IMR-90 (cell line): ENCODE results near the gene KRT32. TPM values are rescaled to one million over a fixed set of nuclear protein-coding genes. Genes with fewer than 3 reads are reported as not detected.

Experiments used
- ATAC-seq: fragments of 200-7000 bp; cut with Tn5 transposase; 2 replicates; pipeline ENCODE4 v1.9.1; 2020; ENCODE audit warnings: low read depth, mild to moderate bottlenecking, moderate library complexity
- BruUV-seq: library from RNA; stranded (reverse); fragments of 400-500 nt; replicated peaks from 2 replicates; lab custom pipeline; 2021; lab: Mats Ljungman, UMichigan
- CTCF ChIA-PET: fragments of 300-600 bp; formaldehyde crosslinking; extraction: SDS; loops from one replicate; lab custom pipeline; 2021; ENCODE audit warnings: antibody characterized with exemption; lab: Yijun Ruan, JAX
- POLR2A ChIA-PET: fragments of 300-600 bp; sonication (Branson Sonifier 250); formaldehyde crosslinking; loops from one replicate; lab custom pipeline; 2022; ENCODE audit warnings: antibody characterized with exemption; ENCODE audit not compliant: unreplicated experiment; lab: Charles Lee
- DNase-seq: peaks from one replicate; pipeline ENCODE4 v3.0.0; 2013
- H2AFZ ChIP-seq: replicated peaks from 2 replicates; pipeline ENCODE3; 2013; ENCODE audit warnings: low read length, mild to moderate bottlenecking; ENCODE audit not compliant: poor library complexity
- H2AK5ac ChIP-seq: 2 replicates; pipeline ENCODE4 v1.6.1; 2013; ENCODE audit warnings: low read depth, low read length, inconsistent platforms
- H2AK9ac ChIP-seq: replicated peaks from 2 replicates; pipeline ENCODE3; 2013; ENCODE audit warnings: mild to moderate bottlenecking, low read depth, low read length, moderate library complexity; ENCODE audit not compliant: poor library complexity
- H2BK120ac ChIP-seq: 2 replicates; pipeline ENCODE4 v1.6.1; 2013; ENCODE audit warnings: low read depth, low read length, inconsistent platforms
- H2BK15ac ChIP-seq: 3 replicates; pipeline ENCODE4 v1.6.1; 2013; ENCODE audit warnings: low read depth, low read length, inconsistent platforms
- H2BK20ac ChIP-seq: 2 replicates; pipeline ENCODE4 v1.6.1; 2013; ENCODE audit warnings: low read depth, mild to moderate bottlenecking, inconsistent platforms, low read length, moderate library complexity
- H2BK5ac ChIP-seq: 2 replicates; pipeline ENCODE4 v1.6.1; 2013; ENCODE audit warnings: mild to moderate bottlenecking, low read depth, low read length, inconsistent platforms; ENCODE audit not compliant: poor library complexity, severe bottlenecking
- H3K14ac ChIP-seq: replicated peaks from 2 replicates; pipeline ENCODE4 v1.6.1; 2013; ENCODE audit warnings: low read depth, low read length, inconsistent platforms
- H3K18ac ChIP-seq: 2 replicates; pipeline ENCODE4 v1.6.1; 2013; ENCODE audit warnings: low read depth, low read length, control low read depth
- H3K23ac ChIP-seq: 2 replicates; pipeline ENCODE4 v1.6.1; 2013; ENCODE audit warnings: low read depth, low read length, inconsistent platforms
- H3K27ac ChIP-seq: 2 replicates; pipeline ENCODE4 v1.5.1; 2013; ENCODE audit warnings: mild to moderate bottlenecking, control low read depth, low read length; ENCODE audit not compliant: insufficient read depth
- H3K27me3 ChIP-seq: 2 replicates; pipeline ENCODE4 v1.6.1; 2013; ENCODE audit warnings: low read length; ENCODE audit not compliant: control insufficient read depth, insufficient read depth
- H3K36me3 ChIP-seq: 2 replicates; pipeline ENCODE4 v1.6.1; 2013; ENCODE audit warnings: low read length, mixed read lengths; ENCODE audit not compliant: control insufficient read depth, insufficient read depth
- H3K4ac ChIP-seq: 2 replicates; pipeline ENCODE4 v1.6.1; 2013; ENCODE audit warnings: low read depth, low read length, inconsistent platforms
- H3K4me1 ChIP-seq: 2 replicates; pipeline ENCODE4 v1.6.1; 2013; ENCODE audit warnings: low read length, mixed read lengths; ENCODE audit not compliant: control insufficient read depth, insufficient read depth
- H3K4me2 ChIP-seq: 2 replicates; pipeline ENCODE4 v1.6.1; 2013; ENCODE audit warnings: low read depth, mild to moderate bottlenecking, control low read depth, low read length, moderate library complexity
- H3K4me3 ChIP-seq: 2 replicates; pipeline ENCODE4 v1.5.1; 2013; ENCODE audit warnings: low read depth, mild to moderate bottlenecking, control low read depth, low read length, moderate library complexity; ENCODE audit not compliant: insufficient read depth
- H3K56ac ChIP-seq: 2 replicates; pipeline ENCODE4 v1.6.1; 2013; ENCODE audit warnings: low read length, inconsistent platforms; ENCODE audit not compliant: insufficient read depth; ENCODE audit errors: extremely low read depth
- H3K79me1 ChIP-seq, 2 experiments: 2 replicates each; pipeline ENCODE4 v1.6.1; 2013; ENCODE audit warnings: low read length in 2 of 2, inconsistent platforms in 1 of 2, low read depth in 1 of 2
- H3K9ac ChIP-seq: 2 replicates; pipeline ENCODE4 v1.6.1; 2013; ENCODE audit warnings: low read depth, low read length, control low read depth
- H3K9me1 ChIP-seq: 2 replicates; pipeline ENCODE4 v1.6.1; 2013; ENCODE audit warnings: low read length, inconsistent platforms; ENCODE audit not compliant: insufficient read depth
- H3K9me3 ChIP-seq: 2 replicates; pipeline ENCODE4 v1.6.1; 2013; ENCODE audit warnings: low read length; ENCODE audit not compliant: control insufficient read depth, insufficient read depth
- H4K20me1 ChIP-seq: 2 replicates; pipeline ENCODE4 v1.6.1; 2013; ENCODE audit warnings: low read length, inconsistent platforms; ENCODE audit not compliant: insufficient read depth
- H4K5ac ChIP-seq: 2 replicates; pipeline ENCODE4 v1.6.1; 2013; ENCODE audit warnings: mild to moderate bottlenecking, low read depth, low read length, control low read depth
- H4K8ac ChIP-seq, 2 experiments: 2 replicates each; pipeline ENCODE4 v1.6.1; 2013; ENCODE audit warnings: low read depth in 2 of 2, low read length in 2 of 2, control low read depth in 1 of 2, inconsistent platforms in 1 of 2
- H4K91ac ChIP-seq: 2 replicates; pipeline ENCODE4 v1.6.1; 2013; ENCODE audit warnings: low read depth, low read length, inconsistent platforms; ENCODE audit not compliant: insufficient read depth
- BHLHE40 ChIP-seq: fragments of 150-350 bp; IDR thresholded peaks from 2 replicates; pipeline ENCODE4 v1.6.1; 2016; ENCODE audit warnings: mild to moderate bottlenecking, low read depth, low read length
- CEBPB ChIP-seq: IDR thresholded peaks from 2 replicates; pipeline ENCODE4 v1.6.1; 2012; ENCODE audit warnings: low read depth, low read length, improper control_type of control experiment
- CHD1 ChIP-seq: IDR thresholded peaks from 2 replicates; pipeline ENCODE4 v1.6.1; 2012; ENCODE audit warnings: low read depth, low read length, improper control_type of control experiment
- FOS ChIP-seq: fragments of 150-350 bp; IDR thresholded peaks from 2 replicates; pipeline ENCODE4 v1.6.1; 2016; ENCODE audit warnings: low read depth, low read length
- MXI1 ChIP-seq: IDR thresholded peaks from 2 replicates; pipeline ENCODE4 v1.6.1; 2012; ENCODE audit warnings: low read depth, mild to moderate bottlenecking, low read length, moderate library complexity, borderline replicate concordance
- RAD21 ChIP-seq: IDR thresholded peaks from 2 replicates; pipeline ENCODE4 v1.6.1; 2012; ENCODE audit warnings: low read length, improper control_type of control experiment
- SMC3 ChIP-seq: fragments of 150-350 bp; IDR thresholded peaks from 2 replicates; pipeline ENCODE4 v1.6.1; 2016; ENCODE audit warnings: low read depth, mild to moderate bottlenecking, antibody characterized with exemption, low read length, moderate library complexity
- WGBS, 2 experiments: methylation state at CpG; one replicate each; pipeline versions ENCODE4 v1.1.5 to v1.1.7; 2013; ENCODE audit warnings: missing lambda C conversion rate in 2 of 2; ENCODE audit not compliant: insufficient read length in 1 of 2; ENCODE audit errors: extremely low coverage in 2 of 2; 5-methylcytosine and 5-hydroxymethylcytosine counted together
- dilution Hi-C: fragments of 300-500 bp; cut with HindIII; formaldehyde crosslinking; loops from one replicate; pipeline ENCODE4 v1.14.3; 2018; ENCODE audit warnings: low sequenced_read_pairs; ENCODE audit not compliant: unreplicated experiment
- in situ Hi-C: fragments of 300-500 bp; cut with MboI; formaldehyde crosslinking; loops from 3 replicates; pipeline ENCODE4 v1.14.3; 2019; ENCODE audit warnings: low sequenced_read_pairs, inconsistent platforms, mixed read lengths
- intact Hi-C: fragments of 100-400 bp; cut with micrococcal nuclease; formaldehyde crosslinking; loops from 2 replicates; pipeline ENCODE4 v1.10.0; 2022
- polyA plus RNA-seq, 3 experiments: library from polyadenylated mRNA; depleted of rRNA; stranded (reverse); fragments of >200 nt; gene quantifications; 2 replicates each; pipeline ENCODE4 v1.2.3, GENCODE V29; 2012; ENCODE audit warnings: low replicate concordance in 1 of 3
- total RNA-seq: library from RNA; depleted of rRNA; stranded (reverse); fragments of >200 nt; gene quantifications from 2 replicates; pipeline ENCODE4 v1.2.3, GENCODE V29; 2012
- TF ChIP-seq, protein P1 (sequence below): fragments of 150-350 bp; IDR thresholded peaks from 2 replicates; pipeline ENCODE4 v1.6.1; 2017; ENCODE audit warnings: mild to moderate bottlenecking, antibody characterized with exemption, low read length, low read depth
- TF ChIP-seq, protein P2 (sequence below): conservative IDR thresholded peaks from 2 replicates; pipeline ENCODE4 v1.5.1; 2012; ENCODE audit warnings: mild to moderate bottlenecking, low read depth, low read length, improper control_type of control experiment

KRT32 gene
- total and polyA plus RNA-seq, 2 of the 4 experiments (the other 2 are of a cell fraction), result 0.09 TPM; not detected in 1

DNA sequence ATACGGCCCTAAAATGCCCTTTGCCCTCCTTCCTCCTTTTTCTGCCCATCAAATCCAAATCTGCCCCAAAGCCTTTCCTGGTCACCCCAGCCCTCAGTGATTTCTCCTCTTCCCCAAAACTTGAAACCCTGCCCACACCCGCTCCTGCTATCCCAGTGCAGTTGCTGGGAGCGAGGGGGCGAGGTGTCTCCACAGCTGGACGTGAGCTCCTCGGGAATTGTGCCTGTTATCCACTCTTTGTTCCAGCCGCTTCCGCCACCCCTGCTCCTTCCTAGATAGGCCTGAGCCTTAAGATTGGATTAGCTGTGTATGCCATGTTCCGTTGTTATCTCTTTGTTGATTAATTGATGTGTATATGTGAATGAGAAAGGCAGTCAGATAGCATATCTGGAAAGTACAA is 16.3 kb upstream of the KRT32 start:
- dilution Hi-C loops, result no loop called here
- TF ChIP-seq CEBPB (no peak), MXI1 (no peak), BHLHE40 (no peak), CHD1 (no peak), RAD21 (no peak), SMC3 (no peak), FOS (no peak)
- TF ChIP-seq, protein P1, sequence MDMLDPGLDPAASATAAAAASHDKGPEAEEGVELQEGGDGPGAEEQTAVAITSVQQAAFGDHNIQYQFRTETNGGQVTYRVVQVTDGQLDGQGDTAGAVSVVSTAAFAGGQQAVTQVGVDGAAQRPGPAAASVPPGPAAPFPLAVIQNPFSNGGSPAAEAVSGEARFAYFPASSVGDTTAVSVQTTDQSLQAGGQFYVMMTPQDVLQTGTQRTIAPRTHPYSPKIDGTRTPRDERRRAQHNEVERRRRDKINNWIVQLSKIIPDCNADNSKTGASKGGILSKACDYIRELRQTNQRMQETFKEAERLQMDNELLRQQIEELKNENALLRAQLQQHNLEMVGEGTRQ, result no peak
- TF ChIP-seq, protein P2, sequence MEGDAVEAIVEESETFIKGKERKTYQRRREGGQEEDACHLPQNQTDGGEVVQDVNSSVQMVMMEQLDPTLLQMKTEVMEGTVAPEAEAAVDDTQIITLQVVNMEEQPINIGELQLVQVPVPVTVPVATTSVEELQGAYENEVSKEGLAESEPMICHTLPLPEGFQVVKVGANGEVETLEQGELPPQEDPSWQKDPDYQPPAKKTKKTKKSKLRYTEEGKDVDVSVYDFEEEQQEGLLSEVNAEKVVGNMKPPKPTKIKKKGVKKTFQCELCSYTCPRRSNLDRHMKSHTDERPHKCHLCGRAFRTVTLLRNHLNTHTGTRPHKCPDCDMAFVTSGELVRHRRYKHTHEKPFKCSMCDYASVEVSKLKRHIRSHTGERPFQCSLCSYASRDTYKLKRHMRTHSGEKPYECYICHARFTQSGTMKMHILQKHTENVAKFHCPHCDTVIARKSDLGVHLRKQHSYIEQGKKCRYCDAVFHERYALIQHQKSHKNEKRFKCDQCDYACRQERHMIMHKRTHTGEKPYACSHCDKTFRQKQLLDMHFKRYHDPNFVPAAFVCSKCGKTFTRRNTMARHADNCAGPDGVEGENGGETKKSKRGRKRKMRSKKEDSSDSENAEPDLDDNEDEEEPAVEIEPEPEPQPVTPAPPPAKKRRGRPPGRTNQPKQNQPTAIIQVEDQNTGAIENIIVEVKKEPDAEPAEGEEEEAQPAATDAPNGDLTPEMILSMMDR, result no peak
- no TSS peak for BruUV-seq

More for the DNA sequence above, 16.3 kb upstream of the KRT32 start:
- H3K18ac ChIP-seq, result no peak overlapping the region
- peaks cover 9% of the 10 kb centered on the region; the same call in 1 of the 2 replicates for H3K27me3 ChIP-seq
- ATAC-seq (no peak), DNase-seq (no peak)
- no peak overlapping the region for H3K4me2 ChIP-seq
- H2BK120ac ChIP-seq, result no peak overlapping the region
- no peak overlapping the region for H3K9ac ChIP-seq
- no peaks in the 10 kb centered on the region for H3K4me1 ChIP-seq
- no peak overlapping the region for H4K91ac ChIP-seq
- no peak overlapping the region for H3K23ac ChIP-seq
- ChIA-PET POLR2A (no interaction called here), CTCF (no interaction called here)
- H3K79me1 ChIP-seq, result no peaks in the 10 kb centered on the region
- H3K4ac ChIP-seq, result no peak overlapping the region
- no peak overlapping the region for H2BK5ac ChIP-seq
- H2AK9ac ChIP-seq, result no peak overlapping the region
- no peak overlapping the region for H3K4me3 ChIP-seq
- H3K9me3 ChIP-seq, result no peaks in the 10 kb centered on the region
- H3K36me3 ChIP-seq, result no peaks in the 10 kb centered on the region
- no peaks in the 10 kb centered on the region for H3K9me1 ChIP-seq
- 80% methylated on average over 1 of the region's 9 CpGs; no CpG with 5 or more reads in 1 of the 2 experiments for WGBS, 2 experiments
- no peak overlapping the region for H3K56ac ChIP-seq
- no peak overlapping the region for H4K8ac ChIP-seq
- intact Hi-C loops, result no loop called here
- no peak overlapping the region for H3K27ac ChIP-seq
- no peak overlapping the region for H2AK5ac ChIP-seq
- H4K20me1 ChIP-seq, result no peaks in the 10 kb centered on the region
- no peak overlapping the region for H2BK15ac ChIP-seq
- H2BK20ac ChIP-seq, result no peak overlapping the region
- peak overlapping the region; percentile 17 for H2AFZ ChIP-seq
- H4K5ac ChIP-seq, result no peak overlapping the region
- no peak overlapping the region for H3K14ac ChIP-seq
- in situ Hi-C loops, result no loop called here
